Measurements from ENCODE around the gene SMYD3. TPM values are rescaled to one million over a fixed set of nuclear protein-coding genes. Genes with fewer than 3 reads are reported as not detected.

Gene SMYD3
- total RNA-seq, 1 donor from 2014 or later: 35.4 TPM

GRCh38 chr1:246184503-246184902 lies 322.6 kb downstream of the SMYD3 start:
- no peaks in the 10 kb centered on the region for H3K36me3 Mint-ChIP-seq (ENCODE audit: low read depth, unreplicated experiment)
- H3K4me1 Mint-ChIP-seq (ENCODE audit: unreplicated experiment): peaks cover 9% of the 10 kb centered on the region
- no peak overlapping the region for H3K27ac Mint-ChIP-seq (ENCODE audit: unreplicated experiment)
- TF ChIP-seq, protein P1, sequence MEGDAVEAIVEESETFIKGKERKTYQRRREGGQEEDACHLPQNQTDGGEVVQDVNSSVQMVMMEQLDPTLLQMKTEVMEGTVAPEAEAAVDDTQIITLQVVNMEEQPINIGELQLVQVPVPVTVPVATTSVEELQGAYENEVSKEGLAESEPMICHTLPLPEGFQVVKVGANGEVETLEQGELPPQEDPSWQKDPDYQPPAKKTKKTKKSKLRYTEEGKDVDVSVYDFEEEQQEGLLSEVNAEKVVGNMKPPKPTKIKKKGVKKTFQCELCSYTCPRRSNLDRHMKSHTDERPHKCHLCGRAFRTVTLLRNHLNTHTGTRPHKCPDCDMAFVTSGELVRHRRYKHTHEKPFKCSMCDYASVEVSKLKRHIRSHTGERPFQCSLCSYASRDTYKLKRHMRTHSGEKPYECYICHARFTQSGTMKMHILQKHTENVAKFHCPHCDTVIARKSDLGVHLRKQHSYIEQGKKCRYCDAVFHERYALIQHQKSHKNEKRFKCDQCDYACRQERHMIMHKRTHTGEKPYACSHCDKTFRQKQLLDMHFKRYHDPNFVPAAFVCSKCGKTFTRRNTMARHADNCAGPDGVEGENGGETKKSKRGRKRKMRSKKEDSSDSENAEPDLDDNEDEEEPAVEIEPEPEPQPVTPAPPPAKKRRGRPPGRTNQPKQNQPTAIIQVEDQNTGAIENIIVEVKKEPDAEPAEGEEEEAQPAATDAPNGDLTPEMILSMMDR (IDR thresholded peaks at IDR 0.05; ENCODE audit: unreplicated experiment): no peak
- no peaks in the 10 kb centered on the region for H3K27me3 Mint-ChIP-seq (ENCODE audit: unreplicated experiment)
- no peaks in the 10 kb centered on the region for H3K9me3 Mint-ChIP-seq (ENCODE audit: unreplicated experiment)
- DNase-seq (ENCODE audit: low spot score): no peak
- H3K4me3 Mint-ChIP-seq (ENCODE audit: unreplicated experiment): no peak overlapping the region

DNA sequence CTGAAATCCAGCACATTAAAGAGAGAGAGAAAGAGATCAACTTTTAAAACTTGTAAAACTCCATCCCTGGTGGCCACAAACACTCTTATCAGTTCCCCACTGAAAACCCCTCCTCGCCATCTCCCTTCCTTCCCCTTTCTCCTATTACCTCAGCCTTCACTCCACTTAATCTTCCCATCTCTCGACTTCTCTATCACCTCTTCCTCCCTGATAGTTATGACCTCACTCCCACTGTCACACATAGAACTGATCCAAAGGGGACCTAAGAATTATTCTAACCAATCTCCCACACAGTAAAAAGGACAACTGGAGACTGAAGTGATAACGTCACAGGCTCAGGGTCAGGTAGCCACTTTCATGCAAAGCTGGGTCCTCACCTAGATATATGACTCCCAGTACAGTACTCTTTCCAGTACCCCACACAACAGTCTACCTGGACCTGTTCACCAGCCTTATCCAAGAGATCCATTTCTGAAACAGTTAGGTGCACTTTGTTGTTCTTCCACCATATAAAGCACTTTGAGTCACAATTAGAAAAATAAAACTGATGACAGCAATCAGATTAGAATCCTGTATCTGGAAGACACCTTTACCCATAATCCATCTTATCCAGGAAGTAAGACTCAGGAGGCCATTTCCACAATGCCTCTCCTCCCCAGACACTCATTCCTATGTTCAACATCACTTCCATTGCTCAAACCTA lies 324.8 kb downstream of the SMYD3 start:
- no peaks in the 10 kb centered on the region for H3K27me3 Mint-ChIP-seq (ENCODE audit: unreplicated experiment)
- TF ChIP-seq, protein P1 (IDR thresholded peaks at IDR 0.05; ENCODE audit: unreplicated experiment): no peak
- H3K9me3 Mint-ChIP-seq (ENCODE audit: unreplicated experiment): no peaks in the 10 kb centered on the region
- H3K27ac Mint-ChIP-seq (ENCODE audit: unreplicated experiment): no peak overlapping the region
- DNase-seq (ENCODE audit: low spot score): no peak
- H3K4me1 Mint-ChIP-seq (ENCODE audit: unreplicated experiment): peaks cover 12% of the 10 kb centered on the region
- H3K4me3 Mint-ChIP-seq (ENCODE audit: unreplicated experiment): no peak overlapping the region
- H3K36me3 Mint-ChIP-seq (ENCODE audit: low read depth, unreplicated experiment): no peaks in the 10 kb centered on the region

DNA sequence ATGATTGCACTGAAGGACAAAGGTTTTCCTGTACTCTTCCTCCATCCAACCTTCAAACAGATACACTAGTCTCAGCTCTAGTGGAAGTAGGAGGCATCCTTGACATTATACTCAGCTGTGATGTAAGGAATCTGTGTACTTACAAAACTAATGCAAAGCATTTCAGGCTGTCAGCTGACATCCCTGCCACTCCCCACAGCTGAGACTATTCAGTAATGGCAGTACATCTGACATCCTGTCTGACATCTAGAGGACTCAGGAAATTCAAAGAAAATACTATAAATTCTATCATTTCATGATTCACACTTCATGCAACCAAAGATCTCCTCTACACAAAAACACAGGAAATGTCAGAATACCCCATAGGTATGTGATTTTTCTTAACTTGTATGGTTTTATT lies 325.8 kb downstream of the SMYD3 start:
- H3K9me3 Mint-ChIP-seq (ENCODE audit: unreplicated experiment): no peaks in the 10 kb centered on the region
- no peak overlapping the region for H3K27ac Mint-ChIP-seq (ENCODE audit: unreplicated experiment)
- H3K36me3 Mint-ChIP-seq (ENCODE audit: low read depth, unreplicated experiment): no peaks in the 10 kb centered on the region
- no peak overlapping the region for H3K4me3 Mint-ChIP-seq (ENCODE audit: unreplicated experiment)
- H3K4me1 Mint-ChIP-seq (ENCODE audit: unreplicated experiment): peaks cover 12% of the 10 kb centered on the region
- DNase-seq (ENCODE audit: low spot score): no peak
- no peaks in the 10 kb centered on the region for H3K27me3 Mint-ChIP-seq (ENCODE audit: unreplicated experiment)
- TF ChIP-seq, protein P1 (IDR thresholded peaks at IDR 0.05; ENCODE audit: unreplicated experiment): no peak

GRCh38 chr1:246179401-246179800 lies 327.7 kb downstream of the SMYD3 start:
- Mint-ChIP-seq H3K27ac (ENCODE audit: unreplicated experiment) (no peak overlapping the region), H3K9me3 (ENCODE audit: unreplicated experiment) (no peaks in the 10 kb centered on the region)

More at GRCh38 chr1:246179401-246179800, 327.7 kb downstream of the SMYD3 start:
- no peaks in the 10 kb centered on the region for H3K27me3 Mint-ChIP-seq (ENCODE audit: unreplicated experiment)
- H3K4me3 Mint-ChIP-seq (ENCODE audit: unreplicated experiment): no peak overlapping the region
- H3K4me1 Mint-ChIP-seq (ENCODE audit: unreplicated experiment): peaks cover 12% of the 10 kb centered on the region
- no peaks in the 10 kb centered on the region for H3K36me3 Mint-ChIP-seq (ENCODE audit: low read depth, unreplicated experiment)
- TF ChIP-seq, protein P1 (IDR thresholded peaks at IDR 0.05; ENCODE audit: unreplicated experiment): no peak
- DNase-seq (ENCODE audit: low spot score): no peak

Measured in endothelial cell (in vitro differentiated cells).